ENCODE measurements around the gene ABHD15.

Gene ABHD15

GRCh38 chr17:29566473-29567303 is at the start of gene ABHD15:
TSS of gene ABHD15 (minus strand) at chr17:29567037. CDS start at chr17:29566966, 71 bp downstream.
- peak within 1 kb of the TSS; percentile 64 for H3K4me3 ChIP-seq (ENCODE audit: low read length)
- TF ChIP-seq CTCF (conservative IDR thresholded peaks at IDR 0.05; ENCODE audit: low read depth, low read length), result no peak
- DNase-seq (ENCODE audit: low read depth), result no peak

- no peak for TF ChIP-seq CTCF (conservative IDR thresholded peaks at IDR 0.05; ENCODE audit: low read depth, low read length)
Measured at GRCh38 chr17:29615492-29616299, 48.9 kb upstream of the ABHD15 start.

GRCh38 chr17:29615048-29615385 is 48.2 kb upstream of the ABHD15 start:
- DNase-seq (ENCODE audit: low read depth), result no peak
- no peak for TF ChIP-seq CTCF (conservative IDR thresholded peaks at IDR 0.05; ENCODE audit: low read depth, low read length)
- H3K4me3 ChIP-seq (ENCODE audit: low read length), result no peak overlapping the region

More at GRCh38 chr17:29615492-29616299, 48.9 kb upstream of the ABHD15 start:
- peak overlapping the region; percentile 36 for H3K4me3 ChIP-seq (ENCODE audit: low read length)
- peak; percentile 61 for DNase-seq (ENCODE audit: low read depth)

GRCh38 chr17:29614349-29615047 is 47.7 kb upstream of the ABHD15 start:
- TF ChIP-seq CTCF (conservative IDR thresholded peaks at IDR 0.05; ENCODE audit: low read depth, low read length), result no peak
- DNase-seq (ENCODE audit: low read depth), result no peak
- no peak overlapping the region for H3K4me3 ChIP-seq (ENCODE audit: low read length)

- no peak for TF ChIP-seq CTCF (conservative IDR thresholded peaks at IDR 0.05; ENCODE audit: low read depth, low read length)
- H3K4me3 ChIP-seq (ENCODE audit: low read length), result peak overlapping the region; percentile 15
- no peak for DNase-seq (ENCODE audit: low read depth)
Measured at GRCh38 chr17:29613856-29614255, 47.0 kb upstream of the ABHD15 start.

GRCh38 chr17:29613352-29613837 is 46.6 kb upstream of the ABHD15 start:
- peak; percentile 77 for TF ChIP-seq CTCF (conservative IDR thresholded peaks at IDR 0.05; ENCODE audit: low read depth, low read length)
- peak overlapping the region; percentile 15 for H3K4me3 ChIP-seq (ENCODE audit: low read length)
- DNase-seq (ENCODE audit: low read depth), result no peak
